T-cell (primary cell): ENCODE measurements around the gene RACGAP1. TPM values are rescaled to one million over a fixed set of nuclear protein-coding genes. Genes with fewer than 3 reads are reported as not detected.

Source experiments
- ATAC-seq, 4 experiments: fragments of 200-7000 bp in 3 of 4; fragments of 150-1000 bp in 1 of 4; cut with Tn5 transposase; replicated peaks in 1 of 4; 1 replicate in 3 of 4; 2 replicates in 1 of 4; pipeline ENCODE4 v1.10.0; 2021; ENCODE audit warnings: moderate library complexity in 3 of 4, mild to moderate bottlenecking in 2 of 4, moderate number of reproducible peaks in 1 of 4
- CTCF ChIA-PET, 2 donors: fragments of 300-600 bp; sonication (Branson Sonifier 250); formaldehyde crosslinking; loops; one replicate each; lab custom pipeline; 2022; ENCODE audit warnings: antibody characterized with exemption in 2 of 2; lab: Charles Lee
- POLR2A ChIA-PET, 2 donors: fragments of 300-600 bp; sonication (Branson Sonifier 250); formaldehyde crosslinking; loops; one replicate each; lab custom pipeline; 2022; ENCODE audit warnings: antibody characterized with exemption in 2 of 2; lab: Charles Lee
- DNase-seq, 35 experiments: peaks; one replicate each; pipeline versions ENCODE4 v3.0.0 to v3.0.0-alpha.2; 2013 to 2023
- H3K27ac ChIP-seq: one replicate; pipeline ENCODE4 v1.5.1; 2013; ENCODE audit warnings: low read length
- H3K27me3 ChIP-seq, 2 experiments: replicated peaks in 1 of 2; 1 replicate in 1 of 2; 2 replicates in 1 of 2; pipeline versions ENCODE4 v1.6.1 to v1.7.0; 2013; ENCODE audit warnings: low read length in 1 of 2, mixed read lengths in 1 of 2; ENCODE audit not compliant: control insufficient read depth in 2 of 2, insufficient read depth in 2 of 2; ENCODE audit errors: extremely low read depth in 1 of 2
- H3K36me3 ChIP-seq, 2 donors: 1 replicate in 1 of 2; 2 replicates in 1 of 2; pipeline versions ENCODE4 v1.6.1 to v1.7.0; 2013; ENCODE audit warnings: low read length in 1 of 2; ENCODE audit not compliant: control insufficient read depth in 2 of 2, insufficient read depth in 1 of 2; ENCODE audit errors: extremely low read depth in 1 of 2
- H3K4me1 ChIP-seq, 2 experiments: 1 replicate in 1 of 2; 2 replicates in 1 of 2; pipeline versions ENCODE4 v1.6.1 to v1.7.0; 2013; ENCODE audit warnings: low read length in 2 of 2, mixed read lengths in 1 of 2; ENCODE audit not compliant: insufficient read depth in 2 of 2, control insufficient read depth in 1 of 2; ENCODE audit errors: extremely low read depth in 1 of 2
- H3K4me3 ChIP-seq, 2 donors: 1 replicate in 1 of 2; 2 replicates in 1 of 2; pipeline versions ENCODE4 v1.5.1 to v1.7.0; 2013; ENCODE audit warnings: mild to moderate bottlenecking in 2 of 2, low read length in 1 of 2, moderate library complexity in 1 of 2; ENCODE audit not compliant: control insufficient read depth in 1 of 2; ENCODE audit errors: extremely low read depth in 1 of 2
- H3K9me3 ChIP-seq: 2 replicates; pipeline ENCODE4 v1.7.0; 2013
- H3K27ac Mint-ChIP-seq, 2 donors: one replicate each; pipeline ENCODE4 v1.8.0; 2020 to 2021; ENCODE audit warnings: mild to moderate bottlenecking in 2 of 2, mixed read lengths in 2 of 2
- H3K27me3 Mint-ChIP-seq, 2 donors: one replicate each; pipeline ENCODE4 v1.8.0; 2021 to 2022; ENCODE audit warnings: mixed read lengths in 2 of 2
- H3K36me3 Mint-ChIP-seq: one replicate; pipeline ENCODE4 v1.8.0; 2021; ENCODE audit warnings: mixed read lengths
- H3K4me1 Mint-ChIP-seq, 3 donors: one replicate each; pipeline ENCODE4 v1.8.0; 2020 to 2022; ENCODE audit warnings: mixed read lengths in 3 of 3, mild to moderate bottlenecking in 1 of 3
- H3K4me3 Mint-ChIP-seq, 3 donors: one replicate each; pipeline ENCODE4 v1.8.0; 2020 to 2022; ENCODE audit warnings: mild to moderate bottlenecking in 3 of 3, mixed read lengths in 3 of 3, moderate library complexity in 3 of 3
- H3K9me3 Mint-ChIP-seq, 3 donors: one replicate each; pipeline ENCODE4 v1.8.0; 2020 to 2022; ENCODE audit warnings: mixed read lengths in 3 of 3
- WGBS: methylation state at CpG from one replicate; pipeline ENCODE4 v1.1.5; 2013; ENCODE audit warnings: missing lambda C conversion rate; ENCODE audit not compliant: insufficient coverage; 5-methylcytosine and 5-hydroxymethylcytosine counted together
- total RNA-seq, 35 experiments: library from RNA in 6 of 35; stranded (reverse) in 6 of 35; fragments of 120-200 nt in 1 of 35; gene quantifications; one replicate each; pipeline versions ENCODE4 v1.2.1 to v1.2.4 and lab custom pipeline; 2013 to 2026

Gene RACGAP1, protein sequence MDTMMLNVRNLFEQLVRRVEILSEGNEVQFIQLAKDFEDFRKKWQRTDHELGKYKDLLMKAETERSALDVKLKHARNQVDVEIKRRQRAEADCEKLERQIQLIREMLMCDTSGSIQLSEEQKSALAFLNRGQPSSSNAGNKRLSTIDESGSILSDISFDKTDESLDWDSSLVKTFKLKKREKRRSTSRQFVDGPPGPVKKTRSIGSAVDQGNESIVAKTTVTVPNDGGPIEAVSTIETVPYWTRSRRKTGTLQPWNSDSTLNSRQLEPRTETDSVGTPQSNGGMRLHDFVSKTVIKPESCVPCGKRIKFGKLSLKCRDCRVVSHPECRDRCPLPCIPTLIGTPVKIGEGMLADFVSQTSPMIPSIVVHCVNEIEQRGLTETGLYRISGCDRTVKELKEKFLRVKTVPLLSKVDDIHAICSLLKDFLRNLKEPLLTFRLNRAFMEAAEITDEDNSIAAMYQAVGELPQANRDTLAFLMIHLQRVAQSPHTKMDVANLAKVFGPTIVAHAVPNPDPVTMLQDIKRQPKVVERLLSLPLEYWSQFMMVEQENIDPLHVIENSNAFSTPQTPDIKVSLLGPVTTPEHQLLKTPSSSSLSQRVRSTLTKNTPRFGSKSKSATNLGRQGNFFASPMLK
- total RNA-seq (10 to 100 TPM in 3 of 5 donors, 1 to 10 TPM in 2; 5.5 to 14.8 (median 13.9) TPM), total RNA-seq (lab: John Stamatoyannopoulos, UW) (5.6 to 40.4 (median 12.1) reads per million in 29 experiments)
- total RNA-seq (2013): 10.2 TPM

DNA sequence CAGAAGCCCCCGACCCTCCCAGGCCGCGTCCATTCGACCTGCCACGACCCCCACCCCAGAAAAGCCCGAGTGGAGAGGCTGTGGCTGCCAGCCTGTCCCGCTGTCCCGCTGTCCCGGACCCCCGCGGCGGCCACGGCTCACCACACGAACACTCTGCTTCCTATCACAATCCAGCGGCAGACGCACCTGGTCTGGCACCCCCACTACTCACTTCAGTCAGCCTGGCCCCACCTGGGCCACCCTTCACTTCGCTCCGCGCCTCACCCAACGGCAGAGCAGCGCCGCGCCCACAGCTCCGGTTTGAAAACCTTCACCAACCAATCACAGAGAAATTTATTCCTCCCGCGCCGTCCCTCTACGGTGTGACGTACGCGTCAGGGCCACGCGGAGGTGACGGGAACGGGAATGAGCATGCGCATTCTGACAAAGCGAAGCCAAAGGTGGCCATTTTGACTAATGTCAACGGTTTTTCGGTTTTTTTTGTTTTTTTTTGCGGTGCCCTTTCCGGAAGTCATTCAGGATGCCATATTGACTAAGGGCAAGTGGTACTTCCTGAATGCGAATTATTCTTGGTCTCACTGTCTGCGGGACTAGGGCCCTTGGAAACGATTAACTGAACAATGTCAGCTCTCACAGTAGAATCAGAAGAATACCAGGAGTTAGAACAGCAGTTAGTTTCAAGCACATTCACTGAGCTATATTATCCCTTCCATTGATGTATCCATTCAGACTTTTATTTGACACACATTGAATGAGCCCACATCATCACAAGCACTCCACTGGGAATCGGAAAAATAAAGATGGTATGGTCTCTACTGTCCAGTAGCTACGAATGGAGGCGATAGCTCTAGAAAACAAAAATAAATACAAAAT lies at the start of gene RACGAP1:
Gene RACGAP1, minus strand, starts transcription at position 308 of the 873 bp plus-strand sequence. CDS start 8,779 bp downstream, outside the sequence.
- peak within 1 kb of the TSS; percentile 96 to 99 (median 98) for H3K4me3 Mint-ChIP-seq
- ATAC-seq (peak; percentile 98 to 99 (median 99)), DNase-seq (peak; percentile 84 to 99 (median 96))
- peaks cover 0 to 1% of the 10 kb centered on the region in 2 donors for H3K27me3 Mint-ChIP-seq
- H3K9me3 Mint-ChIP-seq: peaks cover 0 to 2% (median 0%) of the 10 kb centered on the region in 3 donors
- WGBS: under 1% methylated on average over 44 of the region's 47 CpGs
- Histone ChIP-seq H3K27ac (peak within 1 kb of the TSS; percentile 52), H3K9me3 (no peaks in the 10 kb centered on the region), H3K4me3 (peak within 1 kb of the TSS; percentile 65 to 78), H3K27me3 (peaks cover 0 to 4% of the 10 kb centered on the region in 2 experiments), H3K36me3 (no peaks in the 10 kb centered on the region), H3K4me1 (peaks cover 5 to 10% of the 10 kb centered on the region in 2 experiments)
- H3K27ac Mint-ChIP-seq: peak within 1 kb of the TSS; percentile 84 to 95
- no peaks in the 10 kb centered on the region for H3K36me3 Mint-ChIP-seq
- POLR2A ChIA-PET: interaction anchor here (0.6 to 0.7 kb wide), 3 partner anchors 89 to 1193 kb away, joined by 3 to 15 read pairs (median 11); partner anchors contain the start of gene POU6F1 (in 1 of the 2)
- CTCF ChIA-PET: interaction anchor here (0.5 to 1.9 kb wide), 10 partner anchors 11 to 246 kb away, joined by 3 to 7 read pairs (median 5); partner anchors contain the start of gene COX14 (in 1 of the 2)
- peaks cover 17 to 22% (median 20%) of the 10 kb centered on the region in 3 donors for H3K4me1 Mint-ChIP-seq

DNA sequence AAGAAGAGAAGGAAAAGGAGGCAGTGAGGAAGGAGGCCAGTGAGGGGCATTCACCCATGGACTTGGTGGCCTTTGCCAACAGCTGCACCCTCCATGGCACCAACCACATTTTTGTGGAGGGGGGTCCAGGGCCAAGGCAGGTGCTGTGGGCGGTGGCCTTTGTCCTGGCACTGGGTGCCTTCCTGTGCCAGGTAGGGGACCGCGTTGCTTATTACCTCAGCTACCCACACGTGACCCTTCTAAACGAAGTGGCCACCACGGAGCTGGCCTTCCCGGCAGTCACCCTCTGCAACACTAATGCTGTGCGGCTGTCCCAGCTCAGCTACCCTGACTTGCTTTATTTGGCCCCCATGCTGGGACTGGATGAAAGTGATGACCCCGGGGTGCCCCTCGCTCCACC lies 48.4 kb upstream of the RACGAP1 start:
- Histone ChIP-seq H3K36me3 (peaks cover 0 to 6% of the 10 kb centered on the region in 2 donors), H3K4me1 (peaks cover 0 to 14% of the 10 kb centered on the region in 2 experiments), H3K27me3 (peaks cover 0 to 10% of the 10 kb centered on the region in 2 experiments), H3K9me3 (no peaks in the 10 kb centered on the region), H3K27ac (no peak overlapping the region), H3K4me3 (no peak overlapping the region)
- WGBS: 86% methylated on average over 10 of the region's 10 CpGs
- POLR2A ChIA-PET: no interaction called here
- Mint-ChIP-seq H3K4me3 (no peak overlapping the region), H3K27ac (no peak overlapping the region), H3K27me3 (peaks cover 0 to 5% of the 10 kb centered on the region in 2 donors), H3K36me3 (no peaks in the 10 kb centered on the region), H3K9me3 (no peaks in the 10 kb centered on the region), H3K4me1 (peaks cover 8 to 19% (median 9%) of the 10 kb centered on the region in 3 donors)
- ATAC-seq (no peak), DNase-seq (no peak)
- CTCF ChIA-PET: interaction anchor here (0.6 to 3.6 kb wide), 4 partner anchors 12 to 102 kb away, joined by 3 to 19 read pairs (median 8); partner anchors contain the start of genes RACGAP1 (in 1 of the 2) and SMARCD1 (in 1 of the 2)

GRCh38 chr12:50073206-50073605 lies 47.9 kb upstream of the RACGAP1 start:
- ChIA-PET POLR2A (no interaction called here), CTCF (interaction anchor here (1.2 to 3.2 kb wide), 2 partner anchors 48 to 102 kb away, joined by 3 to 12 read pairs; partner anchors contain the start of gene RACGAP1 (in 1 of the 2))
- no peaks in the 10 kb centered on the region for H3K9me3 ChIP-seq
- H3K27me3 ChIP-seq: peaks cover 0 to 13% of the 10 kb centered on the region in 2 experiments
- Mint-ChIP-seq H3K27me3 (peaks cover 0 to 5% of the 10 kb centered on the region in 2 donors), H3K4me3 (no peak overlapping the region), H3K9me3 (no peaks in the 10 kb centered on the region), H3K4me1 (peaks cover 8 to 19% (median 9%) of the 10 kb centered on the region in 3 donors), H3K36me3 (no peaks in the 10 kb centered on the region), H3K27ac (no peak overlapping the region)
- ATAC-seq: no peak
- no peak overlapping the region for H3K4me3 ChIP-seq
- 64% methylated on average over 3 of the region's 7 CpGs for WGBS
- peaks cover 0 to 14% of the 10 kb centered on the region in 2 experiments for H3K4me1 ChIP-seq
- peaks cover 0 to 6% of the 10 kb centered on the region in 2 donors for H3K36me3 ChIP-seq
- H3K27ac ChIP-seq: no peak overlapping the region
- DNase-seq: no peak

DNA sequence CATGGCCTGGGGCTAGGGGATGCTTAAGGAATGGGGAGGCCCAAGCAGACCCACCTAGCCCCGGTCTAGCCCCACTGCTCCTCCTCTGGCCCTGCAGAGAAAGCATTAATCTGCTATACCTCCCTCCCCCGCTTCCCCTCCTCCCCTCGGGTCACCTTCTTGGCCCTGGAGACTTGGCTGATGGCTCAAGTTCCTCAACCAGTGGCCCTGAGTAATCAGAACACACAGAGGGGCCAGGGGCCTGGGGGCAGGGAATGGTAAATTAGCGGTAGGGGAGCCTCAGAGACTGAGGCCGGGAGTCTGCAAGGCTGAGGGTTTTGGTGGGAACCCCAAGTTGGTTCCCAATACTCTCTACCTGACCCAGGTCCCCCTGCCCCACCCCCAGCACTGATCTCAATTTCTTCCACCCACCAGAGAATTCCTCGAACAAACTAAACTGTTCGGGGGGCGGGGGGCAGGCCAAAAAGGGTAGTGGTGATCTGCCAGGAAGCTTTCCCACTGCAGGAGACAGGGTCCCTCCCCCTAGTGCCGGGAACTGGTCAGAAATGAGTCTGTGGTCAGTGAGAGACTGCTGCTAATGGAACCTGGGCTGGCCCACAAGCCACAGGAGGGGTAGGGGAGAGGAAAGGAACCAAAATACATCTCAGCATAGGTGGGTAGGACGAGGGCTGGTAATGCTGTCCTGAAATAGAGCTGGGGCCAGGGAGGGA lies 47.1 kb upstream of the RACGAP1 start:
- CTCF ChIA-PET: interaction anchor here in 1 of 2 donors (0.7 to 3.2 kb wide), 2 partner anchors 103 to 126 kb away, joined by 3 to 12 read pairs; no protein-coding TSS in a partner anchor
- Mint-ChIP-seq H3K27ac (no peak overlapping the region), H3K9me3 (no peaks in the 10 kb centered on the region), H3K27me3 (peaks cover 0 to 3% of the 10 kb centered on the region in 2 donors), H3K36me3 (no peaks in the 10 kb centered on the region), H3K4me3 (no peak overlapping the region), H3K4me1 (peaks cover 8 to 19% (median 9%) of the 10 kb centered on the region in 3 donors)
- ATAC-seq (no peak), DNase-seq (no peak)
- H3K4me3 ChIP-seq: no peak overlapping the region
- 57% methylated on average over 1 of the region's 10 CpGs for WGBS
- peaks cover 0 to 14% of the 10 kb centered on the region in 2 experiments for H3K4me1 ChIP-seq
- no peaks in the 10 kb centered on the region for H3K9me3 ChIP-seq
- H3K27ac ChIP-seq: no peak overlapping the region
- peaks cover 0 to 6% of the 10 kb centered on the region in 2 donors for H3K36me3 ChIP-seq
- POLR2A ChIA-PET: no interaction called here
- H3K27me3 ChIP-seq: peaks cover 0 to 13% of the 10 kb centered on the region in 2 experiments

- DNase-seq (peak in 33 of 35 experiments; percentile 8 to 80 (median 53)), ATAC-seq (peak; percentile 53 to 65 (median 60))
- Histone ChIP-seq H3K4me3 (no peak overlapping the region), H3K27ac (no peak overlapping the region), H3K4me1 (peaks cover 0 to 13% of the 10 kb centered on the region in 2 experiments), H3K27me3 (peaks cover 0 to 7% of the 10 kb centered on the region in 2 experiments), H3K9me3 (no peaks in the 10 kb centered on the region), H3K36me3 (peaks cover 0 to 6% of the 10 kb centered on the region in 2 donors)
- 28% methylated on average over 5 of the region's 9 CpGs for WGBS
- H3K27me3 Mint-ChIP-seq: peaks cover 0 to 3% of the 10 kb centered on the region in 2 donors
- no peak overlapping the region for H3K4me3 Mint-ChIP-seq
- H3K36me3 Mint-ChIP-seq: no peaks in the 10 kb centered on the region
- peaks cover 8 to 19% (median 9%) of the 10 kb centered on the region in 3 donors for H3K4me1 Mint-ChIP-seq
- no peaks in the 10 kb centered on the region for H3K9me3 Mint-ChIP-seq
- CTCF ChIA-PET: interaction anchor here (0.5 to 2.4 kb wide), 23 partner anchors 8 to 1989 kb away, joined by 3 to 14 read pairs (median 4); partner anchors contain the start of genes CERS5 (in 1 of the 2), COX14 (in 1 of the 2) and SMARCD1 (in 1 of the 2)
- no peak overlapping the region for H3K27ac Mint-ChIP-seq
- POLR2A ChIA-PET: no interaction called here
These were observed 45.2 kb upstream of the RACGAP1 start for GRCh38 chr12:50070314-50071060.
